COLO668 (cell line): Measurements from ENCODE around the gene LENEP.
A peak's percentile ranks its signal among the peaks of the same experiment; 100 is the strongest.

Experiments used
- DNase-seq: peaks from one replicate; lab custom pipeline; 2025; ENCODE audit not compliant: unreplicated experiment; lab: John Stamatoyannopoulos, UW

Gene LENEP

DNA sequence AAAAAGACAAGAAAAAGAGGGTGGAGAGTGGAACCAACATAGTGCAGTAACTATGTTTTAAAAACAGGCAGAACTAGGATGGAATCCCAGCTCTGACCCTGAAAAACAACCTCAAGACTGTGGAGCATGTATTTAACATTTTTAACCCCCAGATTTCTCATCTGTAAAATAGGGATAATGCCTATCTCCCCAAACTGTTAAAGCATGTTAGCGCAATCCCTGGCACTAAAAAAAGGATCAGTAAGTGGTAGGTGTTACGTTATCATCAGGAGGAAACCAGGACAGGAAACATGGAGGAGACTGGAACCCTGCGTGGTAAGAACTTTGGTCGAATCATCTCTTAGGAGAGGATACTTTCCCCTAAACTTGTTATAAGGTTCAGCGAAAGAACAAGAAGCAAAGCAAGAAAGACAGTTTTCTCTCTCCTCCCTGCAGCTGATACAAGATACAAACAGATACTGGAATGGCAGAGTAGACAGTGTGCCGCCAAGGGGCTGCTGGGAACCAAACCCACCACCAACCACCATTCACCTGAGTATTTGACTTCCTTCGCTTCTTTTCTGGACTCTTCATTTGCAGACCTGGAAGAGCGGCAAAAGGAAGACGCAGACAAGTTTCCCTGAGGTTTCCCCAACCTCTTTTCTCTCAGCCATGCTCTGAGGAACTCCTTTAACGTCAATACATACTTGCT, 32.8 kb upstream of the LENEP start:
- no peak for DNase-seq

DNA sequence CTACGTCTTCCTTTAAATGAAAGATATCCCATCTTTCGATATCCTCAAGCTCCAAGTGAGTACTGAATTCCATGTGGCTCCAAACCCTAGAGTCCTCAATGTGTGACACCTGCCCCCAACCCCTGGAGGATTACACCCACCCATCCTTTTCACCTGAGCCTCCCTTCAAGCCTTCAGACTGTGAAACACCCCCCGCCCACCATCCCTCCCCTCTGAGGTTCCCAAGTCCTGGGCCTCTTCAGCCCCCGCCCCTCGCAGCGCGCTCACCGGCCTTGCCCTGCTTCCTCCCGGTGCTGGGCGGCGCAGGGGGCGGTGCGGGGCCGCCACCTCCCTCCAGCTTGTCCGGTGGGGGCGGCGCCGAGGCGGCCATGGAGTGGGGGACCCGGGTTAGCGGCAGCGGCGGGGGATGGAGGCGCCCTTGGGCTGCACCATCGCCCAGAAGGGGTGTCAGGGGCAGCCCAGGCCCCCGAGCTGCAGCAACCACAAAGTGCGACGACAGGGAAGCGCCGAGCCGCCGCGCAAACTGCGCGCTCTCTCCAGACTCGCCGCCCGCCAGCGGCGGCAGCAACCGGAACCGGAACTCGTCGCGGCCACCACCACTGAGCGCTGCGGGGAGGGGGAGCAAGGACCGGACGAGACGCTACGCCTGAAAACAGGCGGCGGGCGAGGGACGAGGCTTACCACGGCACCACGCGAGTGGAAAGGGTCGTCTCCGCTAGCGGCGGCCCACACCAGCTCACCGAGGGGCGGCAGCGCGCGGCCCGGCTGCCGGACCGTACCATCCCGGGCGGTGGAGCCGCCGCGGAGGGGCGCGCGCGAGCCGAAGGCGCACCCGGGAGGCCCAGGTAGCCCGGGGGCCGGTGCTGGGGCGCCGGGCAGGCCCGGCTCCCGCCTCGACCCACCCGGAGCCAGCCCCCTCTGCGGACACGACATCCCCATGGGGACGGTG, 31.9 kb upstream of the LENEP start, which contains the start of gene PYGO2:
PYGO2 (minus strand) TSS at position 576 of the 949 bp plus-strand sequence; CDS start at position 370, 206 bp downstream.
- peak; percentile 90 for DNase-seq

- peak; percentile 57 for DNase-seq
Measured at GRCh38 chr1:154962156-154962749, 31.1 kb upstream of the LENEP start.

DNA sequence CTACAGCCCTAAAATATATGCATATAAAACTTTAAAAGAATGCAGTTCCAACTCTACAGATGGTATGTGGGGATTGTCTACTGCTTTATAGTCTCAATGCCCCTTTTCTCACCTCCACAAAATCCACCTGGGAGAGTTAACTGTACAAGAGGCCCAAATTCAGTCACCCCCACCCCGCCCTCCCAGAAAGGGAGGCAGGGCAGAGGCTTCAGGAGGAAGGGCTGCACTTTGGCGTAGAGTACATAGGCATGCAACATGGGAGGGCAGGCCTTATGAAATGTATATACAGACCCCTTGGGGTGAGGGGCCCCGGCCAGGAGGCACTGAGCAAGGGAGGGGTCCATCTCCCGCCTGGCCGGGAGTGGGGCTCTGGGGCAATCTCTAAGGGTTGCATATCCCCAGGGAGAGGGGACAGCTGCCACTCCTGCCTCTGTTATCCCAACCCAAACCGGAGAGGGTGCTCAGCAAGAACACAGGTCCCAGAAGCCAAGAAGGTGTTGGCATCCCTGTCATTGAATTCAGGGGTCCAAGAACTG, 30.5 kb upstream of the LENEP start:
- DNase-seq, result no peak

- no peak for DNase-seq
Measured at GRCh38 chr1:154963643-154964042, 29.7 kb upstream of the LENEP start.

DNA sequence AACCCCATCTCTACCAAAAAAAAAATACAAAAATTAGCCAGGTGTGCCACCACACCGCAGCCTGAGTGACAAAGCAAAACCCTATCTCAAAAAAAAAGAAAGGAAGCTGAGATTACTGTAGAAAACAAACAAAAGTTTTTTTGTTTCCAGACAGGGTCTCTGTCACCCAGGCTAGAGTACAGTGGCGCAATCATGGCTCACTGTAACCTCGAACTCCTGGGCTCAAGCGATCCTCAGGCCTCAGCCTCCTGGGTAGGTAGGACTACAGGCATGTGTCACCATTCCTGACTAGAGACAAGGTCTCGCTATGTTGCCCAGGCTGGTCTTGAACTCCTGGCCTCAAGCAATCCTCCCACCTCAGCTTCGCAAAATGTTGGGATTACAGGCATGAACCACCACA, 29.0 kb upstream of the LENEP start:
- DNase-seq, result no peak

DNA sequence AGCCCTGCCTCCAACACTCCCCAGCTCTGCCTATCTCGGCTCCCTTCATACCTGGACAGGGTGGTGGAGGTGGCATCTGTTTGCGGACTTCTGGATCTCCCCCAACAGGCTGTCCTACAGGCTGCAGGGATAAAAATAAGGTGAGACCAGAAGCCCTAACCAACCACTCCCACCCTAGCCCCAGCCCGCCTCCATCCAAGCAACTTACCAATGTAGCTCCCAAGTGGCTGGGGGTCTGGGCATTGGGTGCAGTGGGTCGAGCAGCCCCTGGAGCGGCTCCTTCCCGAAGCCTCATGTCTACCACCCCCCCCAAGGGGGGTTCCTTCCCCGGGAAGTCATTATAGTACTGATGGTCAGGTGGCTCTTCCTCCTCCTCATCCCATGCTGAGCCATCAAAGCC, 27.3 kb upstream of the LENEP start:
- DNase-seq, result no peak

- DNase-seq, result no peak
Measured at GRCh38 chr1:154967331-154967950, 25.9 kb upstream of the LENEP start.

DNA sequence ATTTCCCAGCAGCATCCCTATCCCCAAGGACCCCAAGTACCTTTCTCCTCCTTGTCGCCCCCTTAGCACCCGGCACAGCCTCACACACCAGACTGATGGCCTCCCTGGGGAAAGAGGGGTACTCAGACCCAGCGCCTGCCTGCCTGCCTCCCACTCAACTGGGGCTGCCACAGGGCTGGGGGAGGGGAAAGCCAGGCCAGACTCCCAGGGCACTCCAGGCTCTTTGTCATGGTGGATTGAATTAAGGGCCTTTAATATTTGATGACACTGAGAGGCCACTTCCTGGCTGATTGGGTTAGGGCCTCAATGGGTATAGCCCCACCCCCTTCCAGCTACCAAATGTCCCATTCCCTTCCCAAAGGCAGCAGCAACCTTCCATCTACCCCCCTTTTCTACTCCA, 24.7 kb upstream of the LENEP start:
- DNase-seq, result no peak

DNA sequence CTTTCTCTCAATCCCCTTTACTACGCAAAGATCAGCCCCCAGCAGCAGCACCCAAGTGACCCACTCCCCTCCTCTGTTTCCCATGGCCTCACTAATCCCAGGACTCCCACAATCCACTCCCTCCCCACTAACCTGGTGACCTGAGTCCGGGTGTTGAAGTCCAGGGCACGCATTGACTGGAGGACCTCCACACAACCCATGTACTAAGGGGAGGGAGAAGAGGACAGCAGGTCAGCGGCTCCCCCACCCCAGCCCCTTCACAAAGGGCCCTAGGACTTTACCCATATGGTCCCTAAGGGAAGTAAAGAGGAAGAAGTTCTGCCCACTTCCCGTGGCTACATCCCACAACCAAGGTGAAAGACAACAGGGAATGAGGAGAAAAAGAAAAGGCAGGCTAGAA, 24.1 kb upstream of the LENEP start:
- DNase-seq, result no peak

DNA sequence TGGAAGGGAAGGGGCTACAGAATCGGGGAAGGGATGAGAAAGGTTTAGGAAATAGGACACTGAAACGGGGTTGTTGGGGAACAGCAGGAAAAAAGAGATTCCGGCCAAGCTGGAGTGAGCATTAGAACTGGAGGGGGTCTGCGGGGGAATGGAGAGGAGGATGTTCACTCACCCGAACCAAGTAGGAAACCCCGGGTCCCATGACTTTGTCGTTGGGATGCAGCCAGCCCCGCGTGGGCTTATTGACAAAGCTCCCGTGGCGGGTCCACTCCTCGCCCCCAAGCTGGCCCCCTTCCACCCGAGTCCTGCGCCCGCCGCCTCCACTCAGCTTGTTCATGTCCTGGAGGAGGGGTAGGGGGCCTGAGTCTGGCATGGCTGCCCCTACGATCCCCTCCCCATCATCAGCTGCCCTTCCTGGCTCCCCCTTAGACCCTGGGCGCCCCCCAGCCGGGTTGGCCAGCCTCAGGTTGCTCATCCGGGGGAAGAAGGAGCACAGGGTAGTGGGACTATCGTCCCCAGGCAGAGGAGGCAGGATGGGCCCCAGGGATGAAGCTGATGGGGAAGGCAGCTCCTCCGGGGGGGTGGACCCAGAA, 23.4 kb upstream of the LENEP start:
- DNase-seq, result no peak

GRCh38 chr1:154970631-154971340, 22.6 kb upstream of the LENEP start, which contains the start of gene SHC1:
SHC1 (minus strand) TSS chr1:154970747; CDS start chr1:154970526, 221 bp downstream.
- DNase-seq, result peak; percentile 71

DNA sequence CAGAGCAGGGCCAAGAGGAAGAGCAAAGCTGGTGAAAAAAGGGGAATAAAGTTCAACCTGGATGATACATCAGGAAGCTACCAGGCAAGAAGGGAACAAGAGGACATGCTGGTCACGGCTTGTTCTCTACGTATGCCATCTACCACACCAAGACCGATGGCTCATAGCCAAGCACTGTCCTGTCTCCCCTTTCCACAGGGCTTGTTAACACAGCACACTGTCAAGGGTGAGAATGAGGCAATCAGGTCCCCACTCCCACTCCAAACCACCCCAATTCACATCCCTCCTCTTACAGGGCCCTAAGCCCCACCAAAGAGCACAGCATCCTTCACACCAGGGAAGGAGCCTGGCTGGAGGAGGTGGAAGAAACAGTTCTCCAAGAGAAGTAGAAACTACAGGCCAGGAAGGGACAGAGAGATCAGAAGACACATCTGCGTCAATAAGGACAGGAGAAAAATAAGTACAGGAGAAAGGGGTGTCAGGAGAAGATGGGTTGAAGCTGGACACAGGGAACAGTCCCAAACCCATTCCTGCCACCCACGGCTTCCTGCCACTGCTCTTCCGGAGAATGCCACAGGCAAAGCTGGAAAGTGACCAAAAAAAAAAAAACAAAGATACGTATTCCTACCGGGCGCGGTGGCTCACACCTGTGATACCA, 21.9 kb upstream of the LENEP start:
- no peak for DNase-seq

- DNase-seq, result no peak
Measured at GRCh38 chr1:154972213-154972516, 21.2 kb upstream of the LENEP start.

- no peak for DNase-seq
Measured at GRCh38 chr1:154972517-154973343, 20.7 kb upstream of the LENEP start.

- peak; percentile 95 for DNase-seq
Measured at GRCh38 chr1:154973344-154974101, 19.9 kb upstream of the LENEP start.

DNA sequence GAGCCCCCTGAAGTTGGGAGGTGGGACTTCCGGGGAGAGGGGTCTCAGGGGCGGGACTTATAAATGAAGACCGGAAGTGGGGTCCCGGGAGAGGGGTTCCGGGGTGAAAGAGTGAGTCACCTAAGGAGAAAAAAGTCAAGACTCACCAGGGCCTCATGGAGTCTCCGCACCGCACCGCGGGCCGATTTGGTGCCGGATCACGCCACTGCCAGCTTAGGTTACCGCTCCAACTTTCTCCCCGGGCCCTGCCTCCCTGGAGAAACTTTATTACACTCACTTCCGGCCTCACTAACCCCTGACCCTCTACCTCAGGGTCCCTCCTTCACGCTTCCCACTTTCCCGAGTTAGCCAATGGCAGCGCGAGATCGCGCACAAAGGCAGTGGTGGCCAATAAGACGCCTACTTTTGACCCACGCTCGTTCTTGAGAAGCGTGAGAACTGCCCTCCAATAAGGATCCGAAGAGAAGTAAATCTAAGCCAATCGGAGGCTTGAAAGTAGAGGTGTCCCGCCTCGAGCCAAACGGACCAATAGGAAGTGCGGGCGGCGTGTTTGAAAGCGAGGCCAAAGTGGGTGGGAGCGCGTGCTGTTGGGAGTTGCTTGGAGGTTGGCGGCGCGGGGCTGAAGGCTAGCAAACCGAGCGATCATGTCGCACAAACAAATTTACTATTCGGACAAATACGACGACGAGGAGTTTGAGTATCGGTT, 19.1 kb upstream of the LENEP start, which contains the start of gene CKS1B:
CKS1B (plus strand) TSS at position 580 of the 706 bp plus-strand sequence; CDS start at position 645, 65 bp downstream.
- DNase-seq, result peak; percentile 98
